IMR-90 (cell line): ENCODE measurements around the gene CAPN5. TPM values are rescaled to one million over a fixed set of nuclear protein-coding genes. Genes with fewer than 3 reads are reported as not detected.

ENCODE experiments used
- ATAC-seq: fragments of 200-7000 bp; cut with Tn5 transposase; 2 replicates; pipeline ENCODE4 v1.9.1; 2020; ENCODE audit warnings: low read depth, mild to moderate bottlenecking, moderate library complexity
- BruUV-seq: library from RNA; stranded (reverse); fragments of 400-500 nt; replicated peaks from 2 replicates; lab custom pipeline; 2021; lab: Mats Ljungman, UMichigan
- CTCF ChIA-PET: fragments of 300-600 bp; formaldehyde crosslinking; extraction: SDS; loops from one replicate; lab custom pipeline; 2021; ENCODE audit warnings: antibody characterized with exemption; lab: Yijun Ruan, JAX
- POLR2A ChIA-PET: fragments of 300-600 bp; sonication (Branson Sonifier 250); formaldehyde crosslinking; loops from one replicate; lab custom pipeline; 2022; ENCODE audit warnings: antibody characterized with exemption; ENCODE audit not compliant: unreplicated experiment; lab: Charles Lee
- DNase-seq: peaks from one replicate; pipeline ENCODE4 v3.0.0; 2013
- H2AFZ ChIP-seq: replicated peaks from 2 replicates; pipeline ENCODE3; 2013; ENCODE audit warnings: low read length, mild to moderate bottlenecking; ENCODE audit not compliant: poor library complexity
- H2AK5ac ChIP-seq: 2 replicates; pipeline ENCODE4 v1.6.1; 2013; ENCODE audit warnings: low read depth, low read length, inconsistent platforms
- H2AK9ac ChIP-seq: replicated peaks from 2 replicates; pipeline ENCODE3; 2013; ENCODE audit warnings: mild to moderate bottlenecking, low read depth, low read length, moderate library complexity; ENCODE audit not compliant: poor library complexity
- H2BK120ac ChIP-seq: 2 replicates; pipeline ENCODE4 v1.6.1; 2013; ENCODE audit warnings: low read depth, low read length, inconsistent platforms
- H2BK15ac ChIP-seq: 3 replicates; pipeline ENCODE4 v1.6.1; 2013; ENCODE audit warnings: low read depth, low read length, inconsistent platforms
- H2BK20ac ChIP-seq: 2 replicates; pipeline ENCODE4 v1.6.1; 2013; ENCODE audit warnings: low read depth, mild to moderate bottlenecking, inconsistent platforms, low read length, moderate library complexity
- H2BK5ac ChIP-seq: 2 replicates; pipeline ENCODE4 v1.6.1; 2013; ENCODE audit warnings: mild to moderate bottlenecking, low read depth, low read length, inconsistent platforms; ENCODE audit not compliant: poor library complexity, severe bottlenecking
- H3K14ac ChIP-seq: replicated peaks from 2 replicates; pipeline ENCODE4 v1.6.1; 2013; ENCODE audit warnings: low read depth, low read length, inconsistent platforms
- H3K18ac ChIP-seq: 2 replicates; pipeline ENCODE4 v1.6.1; 2013; ENCODE audit warnings: low read depth, low read length, control low read depth
- H3K23ac ChIP-seq: 2 replicates; pipeline ENCODE4 v1.6.1; 2013; ENCODE audit warnings: low read depth, low read length, inconsistent platforms
- H3K27ac ChIP-seq: 2 replicates; pipeline ENCODE4 v1.5.1; 2013; ENCODE audit warnings: mild to moderate bottlenecking, control low read depth, low read length; ENCODE audit not compliant: insufficient read depth
- H3K27me3 ChIP-seq: 2 replicates; pipeline ENCODE4 v1.6.1; 2013; ENCODE audit warnings: low read length; ENCODE audit not compliant: control insufficient read depth, insufficient read depth
- H3K36me3 ChIP-seq: 2 replicates; pipeline ENCODE4 v1.6.1; 2013; ENCODE audit warnings: low read length, mixed read lengths; ENCODE audit not compliant: control insufficient read depth, insufficient read depth
- H3K4ac ChIP-seq: 2 replicates; pipeline ENCODE4 v1.6.1; 2013; ENCODE audit warnings: low read depth, low read length, inconsistent platforms
- H3K4me1 ChIP-seq: 2 replicates; pipeline ENCODE4 v1.6.1; 2013; ENCODE audit warnings: low read length, mixed read lengths; ENCODE audit not compliant: control insufficient read depth, insufficient read depth
- H3K4me2 ChIP-seq: 2 replicates; pipeline ENCODE4 v1.6.1; 2013; ENCODE audit warnings: low read depth, mild to moderate bottlenecking, control low read depth, low read length, moderate library complexity
- H3K4me3 ChIP-seq: 2 replicates; pipeline ENCODE4 v1.5.1; 2013; ENCODE audit warnings: low read depth, mild to moderate bottlenecking, control low read depth, low read length, moderate library complexity; ENCODE audit not compliant: insufficient read depth
- H3K56ac ChIP-seq: 2 replicates; pipeline ENCODE4 v1.6.1; 2013; ENCODE audit warnings: low read length, inconsistent platforms; ENCODE audit not compliant: insufficient read depth; ENCODE audit errors: extremely low read depth
- H3K79me1 ChIP-seq, 2 experiments: 2 replicates each; pipeline ENCODE4 v1.6.1; 2013; ENCODE audit warnings: low read length in 2 of 2, inconsistent platforms in 1 of 2, low read depth in 1 of 2
- H3K9ac ChIP-seq: 2 replicates; pipeline ENCODE4 v1.6.1; 2013; ENCODE audit warnings: low read depth, low read length, control low read depth
- H3K9me1 ChIP-seq: 2 replicates; pipeline ENCODE4 v1.6.1; 2013; ENCODE audit warnings: low read length, inconsistent platforms; ENCODE audit not compliant: insufficient read depth
- H3K9me3 ChIP-seq: 2 replicates; pipeline ENCODE4 v1.6.1; 2013; ENCODE audit warnings: low read length; ENCODE audit not compliant: control insufficient read depth, insufficient read depth
- H4K20me1 ChIP-seq: 2 replicates; pipeline ENCODE4 v1.6.1; 2013; ENCODE audit warnings: low read length, inconsistent platforms; ENCODE audit not compliant: insufficient read depth
- H4K5ac ChIP-seq: 2 replicates; pipeline ENCODE4 v1.6.1; 2013; ENCODE audit warnings: mild to moderate bottlenecking, low read depth, low read length, control low read depth
- H4K8ac ChIP-seq, 2 experiments: 2 replicates each; pipeline ENCODE4 v1.6.1; 2013; ENCODE audit warnings: low read depth in 2 of 2, low read length in 2 of 2, control low read depth in 1 of 2, inconsistent platforms in 1 of 2
- H4K91ac ChIP-seq: 2 replicates; pipeline ENCODE4 v1.6.1; 2013; ENCODE audit warnings: low read depth, low read length, inconsistent platforms; ENCODE audit not compliant: insufficient read depth
- BHLHE40 ChIP-seq: fragments of 150-350 bp; IDR thresholded peaks from 2 replicates; pipeline ENCODE4 v1.6.1; 2016; ENCODE audit warnings: mild to moderate bottlenecking, low read depth, low read length
- CEBPB ChIP-seq: IDR thresholded peaks from 2 replicates; pipeline ENCODE4 v1.6.1; 2012; ENCODE audit warnings: low read depth, low read length, improper control_type of control experiment
- FOS ChIP-seq: fragments of 150-350 bp; IDR thresholded peaks from 2 replicates; pipeline ENCODE4 v1.6.1; 2016; ENCODE audit warnings: low read depth, low read length
- MAFK ChIP-seq: IDR thresholded peaks from 2 replicates; pipeline ENCODE4 v1.6.1; 2012; ENCODE audit warnings: low read depth, low read length, improper control_type of control experiment
- MAZ ChIP-seq: IDR thresholded peaks from 2 replicates; pipeline ENCODE4 v1.6.1; 2012; ENCODE audit warnings: low read depth, mild to moderate bottlenecking, low read length, improper control_type of control experiment, moderate library complexity, borderline replicate concordance
- NFE2L2 ChIP-seq: fragments of 150-350 bp; IDR thresholded peaks from 2 replicates; pipeline ENCODE4 v1.6.1; 2016; ENCODE audit warnings: low read depth, mild to moderate bottlenecking, low read length
- RCOR1 ChIP-seq: IDR thresholded peaks from 2 replicates; pipeline ENCODE4 v1.6.1; 2012; ENCODE audit warnings: mild to moderate bottlenecking, low read length, improper control_type of control experiment; ENCODE audit not compliant: insufficient replicate concordance
- RFX5 ChIP-seq: IDR thresholded peaks from 2 replicates; pipeline ENCODE4 v1.8.0; 2012; ENCODE audit warnings: low read depth, mild to moderate bottlenecking, low read length, moderate library complexity
- SMC3 ChIP-seq: fragments of 150-350 bp; IDR thresholded peaks from 2 replicates; pipeline ENCODE4 v1.6.1; 2016; ENCODE audit warnings: low read depth, mild to moderate bottlenecking, antibody characterized with exemption, low read length, moderate library complexity
- WGBS, 2 experiments: methylation state at CpG; one replicate each; pipeline versions ENCODE4 v1.1.5 to v1.1.7; 2013; ENCODE audit warnings: missing lambda C conversion rate in 2 of 2; ENCODE audit not compliant: insufficient read length in 1 of 2; ENCODE audit errors: extremely low coverage in 2 of 2; 5-methylcytosine and 5-hydroxymethylcytosine counted together
- dilution Hi-C: fragments of 300-500 bp; cut with HindIII; formaldehyde crosslinking; loops from one replicate; pipeline ENCODE4 v1.14.3; 2018; ENCODE audit warnings: low sequenced_read_pairs; ENCODE audit not compliant: unreplicated experiment
- in situ Hi-C: fragments of 300-500 bp; cut with MboI; formaldehyde crosslinking; loops from 3 replicates; pipeline ENCODE4 v1.14.3; 2019; ENCODE audit warnings: low sequenced_read_pairs, inconsistent platforms, mixed read lengths
- intact Hi-C: fragments of 100-400 bp; cut with micrococcal nuclease; formaldehyde crosslinking; loops from 2 replicates; pipeline ENCODE4 v1.10.0; 2022
- polyA plus RNA-seq, 3 experiments: library from polyadenylated mRNA; depleted of rRNA; stranded (reverse); fragments of >200 nt; gene quantifications; 2 replicates each; pipeline ENCODE4 v1.2.3, GENCODE V29; 2012; ENCODE audit warnings: low replicate concordance in 1 of 3
- total RNA-seq: library from RNA; depleted of rRNA; stranded (reverse); fragments of >200 nt; gene quantifications from 2 replicates; pipeline ENCODE4 v1.2.3, GENCODE V29; 2012

Gene CAPN5
- total and polyA plus RNA-seq, 2 of the 4 experiments (the other 2 are of a cell fraction), result 8.1 to 24.0 TPM

DNA sequence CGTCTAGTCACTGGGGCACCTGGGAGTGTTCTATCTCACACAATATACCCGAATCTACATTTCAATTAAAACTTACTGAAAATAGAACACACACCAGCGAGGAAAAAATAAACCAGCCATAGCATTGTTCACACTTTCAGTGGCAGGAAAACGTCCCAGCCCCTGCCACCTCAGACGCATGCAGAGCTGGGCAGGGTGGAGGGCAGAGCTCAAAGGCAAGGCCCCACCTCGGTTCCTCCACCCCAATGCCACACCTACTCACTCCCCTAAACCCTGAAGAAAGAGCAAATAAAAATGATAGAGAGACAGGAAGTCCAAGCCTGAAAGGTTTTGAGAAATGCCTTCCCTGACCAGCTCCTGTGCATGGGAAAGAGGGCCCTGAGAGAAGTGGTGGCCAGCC, 17.7 kb upstream of the CAPN5 start:
- H3K4me2 ChIP-seq, result no peak overlapping the region
- no peak overlapping the region for H3K9ac ChIP-seq
- H3K56ac ChIP-seq, result no peak overlapping the region
- H3K4me3 ChIP-seq, result no peak overlapping the region
- H2BK20ac ChIP-seq, result no peak overlapping the region
- ATAC-seq, result no peak
- no TSS peak for BruUV-seq
- in situ Hi-C loops (loop anchor here (5.0 to 25.0 kb wide), 3 partner anchors 43 to 312 kb away; no protein-coding TSS in a partner anchor), intact Hi-C loops (loop anchor here (10.0 kb wide), 2 partner anchors 496 to 566 kb away; no protein-coding TSS in a partner anchor), dilution Hi-C loops (no loop called here)
- H3K27ac ChIP-seq, result no peak overlapping the region
- ChIA-PET CTCF (no interaction called here), POLR2A (no interaction called here)
- H2BK15ac ChIP-seq, result no peak overlapping the region
- no peaks in the 10 kb centered on the region for H4K20me1 ChIP-seq
- H4K5ac ChIP-seq, result no peak overlapping the region
- no peak overlapping the region for H3K4ac ChIP-seq
- no peaks in the 10 kb centered on the region for H3K36me3 ChIP-seq
- no peaks in the 10 kb centered on the region for H3K9me3 ChIP-seq
- H2AFZ ChIP-seq, result peak overlapping the region; percentile 44
- no CpG with 5 or more reads among the region's 6 CpGs for WGBS, 2 experiments
- H2AK5ac ChIP-seq, result no peak overlapping the region
- H3K9me1 ChIP-seq, result no peaks in the 10 kb centered on the region
- no peak for DNase-seq
- H2BK5ac ChIP-seq, result no peak overlapping the region
- H3K79me1 ChIP-seq, result no peaks in the 10 kb centered on the region
- no peak overlapping the region for H2BK120ac ChIP-seq
- TF ChIP-seq SMC3 (no peak), MAZ (no peak), RCOR1 (no peak), RFX5 (no peak), NFE2L2 (no peak), CEBPB (no peak), MAFK (no peak), BHLHE40 (no peak), FOS (no peak)
- H4K91ac ChIP-seq, result no peak overlapping the region
- no peak overlapping the region for H4K8ac ChIP-seq
- H3K4me1 ChIP-seq, result no peaks in the 10 kb centered on the region
- no peak overlapping the region for H3K14ac ChIP-seq
- H3K18ac ChIP-seq, result no peak overlapping the region
- H3K27me3 ChIP-seq, result peaks cover 20% of the 10 kb centered on the region
- no peak overlapping the region for H3K23ac ChIP-seq
- H2AK9ac ChIP-seq, result no peak overlapping the region
